CD4-positive, alpha-beta T cell treated with Interleukin-15 for 1 hour (primary cell): Measurements from ENCODE around the gene NEGR1.

Experiments used
- DNase-seq: peaks from one replicate; pipeline ENCODE4 v3.0.0-alpha.2; 2020

The NEGR1 gene

GRCh38 chr1:71660411-71660810 is 621.9 kb downstream of the NEGR1 start:
- no peak for DNase-seq

GRCh38 chr1:71657891-71658679 is 624.3 kb downstream of the NEGR1 start:
- no peak for DNase-seq

- DNase-seq, result no peak
These were observed 625.4 kb downstream of the NEGR1 start for GRCh38 chr1:71656902-71657301.

- no peak for DNase-seq
These were observed 626.7 kb downstream of the NEGR1 start for GRCh38 chr1:71655604-71656003.

GRCh38 chr1:71653952-71654351 is 628.4 kb downstream of the NEGR1 start:
- no peak for DNase-seq

GRCh38 chr1:71651214-71651613 is 631.1 kb downstream of the NEGR1 start:
- DNase-seq, result no peak

- DNase-seq, result no peak
These were observed 632.2 kb downstream of the NEGR1 start for GRCh38 chr1:71650119-71650518.

GRCh38 chr1:71649608-71650007 is 632.7 kb downstream of the NEGR1 start:
- no peak for DNase-seq

- DNase-seq, result no peak
These were observed 634.6 kb downstream of the NEGR1 start for GRCh38 chr1:71647513-71648300.

GRCh38 chr1:71645015-71645414 is 637.3 kb downstream of the NEGR1 start:
- DNase-seq, result no peak

- no peak for DNase-seq
These were observed 640.4 kb downstream of the NEGR1 start for GRCh38 chr1:71641903-71642302.

GRCh38 chr1:71640998-71641397 is 641.3 kb downstream of the NEGR1 start:
- no peak for DNase-seq

GRCh38 chr1:71640116-71640515 is 642.2 kb downstream of the NEGR1 start:
- DNase-seq, result no peak

GRCh38 chr1:71638081-71638766 is 644.1 kb downstream of the NEGR1 start:
- DNase-seq, result no peak

- no peak for DNase-seq
These were observed 646.8 kb downstream of the NEGR1 start for GRCh38 chr1:71635568-71635967.

GRCh38 chr1:71634159-71634558 is 648.2 kb downstream of the NEGR1 start:
- no peak for DNase-seq

- DNase-seq, result no peak
These were observed 652.3 kb downstream of the NEGR1 start for GRCh38 chr1:71630073-71630472.

GRCh38 chr1:71625004-71625403 is 657.3 kb downstream of the NEGR1 start:
- DNase-seq, result no peak

GRCh38 chr1:71623888-71624287 is 658.5 kb downstream of the NEGR1 start:
- DNase-seq, result no peak

GRCh38 chr1:71621785-71622184 is 660.6 kb downstream of the NEGR1 start:
- DNase-seq, result no peak

- no peak for DNase-seq
These were observed 663.4 kb downstream of the NEGR1 start for GRCh38 chr1:71618766-71619530.

- no peak for DNase-seq
These were observed 664.1 kb downstream of the NEGR1 start for GRCh38 chr1:71618191-71618590.

- DNase-seq, result no peak
These were observed 671.9 kb downstream of the NEGR1 start for GRCh38 chr1:71610476-71610875.
